Measurements from ENCODE around the gene GALNT17. TPM values are rescaled to one million over a fixed set of nuclear protein-coding genes. Genes with fewer than 3 reads are reported as not detected.

GALNT17 gene
- total and polyA plus RNA-seq, 2 experiments from 2014 or later = 2.3 to 4.6 TPM

- Histone ChIP-seq H3K9me3 (ENCODE audit: low read depth) (no peaks in the 10 kb centered on the region), H3K36me3 (no peaks in the 10 kb centered on the region), H3K4me1 (ENCODE audit: low read depth) (no peaks in the 10 kb centered on the region), H3K4me3 (no peak overlapping the region), H3K27me3 (no peaks in the 10 kb centered on the region), H3K27ac (no peak overlapping the region)
- no peak for DNase-seq (ENCODE audit: low read depth in 1 of 2, low spot score in 1 of 2)
- TF ChIP-seq CTCF (IDR thresholded peaks at IDR 0.05; ENCODE audit: low read depth, low read length) = no peak
Measured at GRCh38 chr7:71457021-71457420, 325.1 kb downstream of the GALNT17 start.

- H3K4me1 ChIP-seq (ENCODE audit: low read depth) = no peaks in the 10 kb centered on the region
- H3K4me3 ChIP-seq = no peak overlapping the region
- no peak for TF ChIP-seq CTCF (IDR thresholded peaks at IDR 0.05; ENCODE audit: low read depth, low read length)
- H3K9me3 ChIP-seq (ENCODE audit: low read depth) = no peaks in the 10 kb centered on the region
- no peaks in the 10 kb centered on the region for H3K36me3 ChIP-seq
- H3K27ac ChIP-seq = no peak overlapping the region
- no peak for DNase-seq (ENCODE audit: low read depth in 1 of 2, low spot score in 1 of 2)
- no peaks in the 10 kb centered on the region for H3K27me3 ChIP-seq
Measured at GRCh38 chr7:71457846-71458590, 326.1 kb downstream of the GALNT17 start.

- Histone ChIP-seq H3K9me3 (ENCODE audit: low read depth) (no peaks in the 10 kb centered on the region), H3K4me1 (ENCODE audit: low read depth) (peaks cover 2% of the 10 kb centered on the region), H3K36me3 (no peaks in the 10 kb centered on the region), H3K4me3 (no peak overlapping the region), H3K27ac (no peak overlapping the region), H3K27me3 (no peaks in the 10 kb centered on the region)
- no peak for DNase-seq (ENCODE audit: low read depth in 1 of 2, low spot score in 1 of 2)
- no peak for TF ChIP-seq CTCF (IDR thresholded peaks at IDR 0.05; ENCODE audit: low read depth, low read length)
Measured at GRCh38 chr7:71459132-71459531, 327.2 kb downstream of the GALNT17 start.

GRCh38 chr7:71461572-71461971, 329.6 kb downstream of the GALNT17 start:
- Histone ChIP-seq H3K27ac (no peak overlapping the region), H3K4me3 (no peak overlapping the region), H3K27me3 (no peaks in the 10 kb centered on the region), H3K36me3 (no peaks in the 10 kb centered on the region), H3K9me3 (ENCODE audit: low read depth) (no peaks in the 10 kb centered on the region), H3K4me1 (ENCODE audit: low read depth) (peaks cover 10% of the 10 kb centered on the region)
- DNase-seq (ENCODE audit: low read depth in 1 of 2, low spot score in 1 of 2) = no peak
- no peak for TF ChIP-seq CTCF (IDR thresholded peaks at IDR 0.05; ENCODE audit: low read depth, low read length)

- no peak overlapping the region for H3K27ac ChIP-seq
- TF ChIP-seq CTCF (IDR thresholded peaks at IDR 0.05; ENCODE audit: low read depth, low read length) = no peak
- no peak overlapping the region for H3K4me3 ChIP-seq
- peaks cover 15% of the 10 kb centered on the region for H3K4me1 ChIP-seq (ENCODE audit: low read depth)
- DNase-seq (ENCODE audit: low read depth in 1 of 2, low spot score in 1 of 2) = no peak
- H3K9me3 ChIP-seq (ENCODE audit: low read depth) = no peaks in the 10 kb centered on the region
- H3K36me3 ChIP-seq = no peaks in the 10 kb centered on the region
- no peaks in the 10 kb centered on the region for H3K27me3 ChIP-seq
Measured at GRCh38 chr7:71465741-71466189, 333.8 kb downstream of the GALNT17 start.
